A204.1 (cell line): ENCODE measurements around the gene RNF121.

ENCODE experiments used
- FAIRE-seq: peaks from 2 replicates; lab custom pipeline; 2012; peaks lifted over from hg19 to GRCh38; lab: Jason Lieb, UNC

The RNF121 gene

DNA sequence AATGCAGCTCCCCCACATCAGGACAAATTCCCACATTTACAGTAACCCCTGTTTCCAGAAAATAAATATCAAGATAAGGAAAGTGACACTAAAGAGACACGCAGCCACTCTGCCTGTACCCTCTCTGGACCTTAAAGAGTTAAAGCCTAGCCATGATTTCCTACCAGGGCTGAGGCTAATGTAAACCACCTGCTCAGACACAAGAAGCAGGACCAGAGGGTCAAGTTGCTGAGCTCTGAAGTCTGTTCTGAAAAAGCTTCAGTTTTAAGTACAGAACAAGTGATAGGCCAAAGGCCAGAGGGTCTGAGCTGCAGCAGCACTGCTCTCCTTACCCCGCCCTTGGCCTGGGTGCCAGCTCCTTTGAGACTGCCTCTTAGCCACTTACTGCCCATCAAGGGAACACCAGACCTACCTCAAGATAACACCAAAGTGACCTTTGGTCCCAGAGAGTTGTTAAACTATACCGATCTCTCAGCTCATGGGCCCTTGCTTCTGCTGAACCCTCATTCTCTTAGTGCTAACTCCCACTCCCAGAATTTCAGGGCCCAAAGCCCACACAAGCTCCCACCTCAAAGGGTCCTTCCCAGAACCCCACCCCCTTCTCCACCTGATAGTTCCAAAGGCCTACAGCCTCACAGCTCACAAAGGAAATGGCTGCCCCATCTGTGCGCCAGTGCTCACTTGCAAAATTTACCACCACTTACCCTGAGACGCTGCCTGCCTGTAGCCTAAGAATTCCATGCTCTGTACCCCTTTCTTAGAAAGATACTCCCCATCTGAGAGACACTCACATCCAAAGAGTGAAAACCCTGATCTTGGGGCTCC lies 110.4 kb downstream of the RNF121 start:
- no peak for FAIRE-seq

DNA sequence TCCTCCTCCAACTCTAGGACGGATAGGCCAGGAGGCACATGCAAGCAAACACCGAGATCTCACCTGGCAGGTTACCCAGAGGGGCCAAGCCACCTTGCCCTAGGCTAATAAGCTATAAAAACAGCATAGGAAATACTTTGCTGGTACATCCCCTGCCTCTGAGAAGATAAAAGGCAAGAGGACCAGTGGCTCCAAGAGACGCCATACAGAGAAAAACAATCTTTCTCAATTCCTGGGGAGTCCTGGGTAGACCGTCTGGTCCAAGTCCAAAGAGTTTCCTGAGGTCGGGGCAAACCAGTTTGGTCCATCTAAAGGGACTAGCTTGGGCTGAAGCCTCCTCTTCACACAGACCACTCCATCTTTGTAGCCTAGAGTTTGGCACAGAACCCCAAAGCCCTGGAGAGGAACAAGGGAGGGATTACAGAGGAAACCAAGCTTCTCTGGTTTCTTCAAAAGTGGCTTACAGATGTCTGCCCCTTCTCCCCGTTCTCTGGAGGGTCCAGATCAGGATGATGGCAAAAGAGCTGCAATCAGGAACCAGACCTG lies 111.1 kb downstream of the RNF121 start:
- FAIRE-seq = no peak

DNA sequence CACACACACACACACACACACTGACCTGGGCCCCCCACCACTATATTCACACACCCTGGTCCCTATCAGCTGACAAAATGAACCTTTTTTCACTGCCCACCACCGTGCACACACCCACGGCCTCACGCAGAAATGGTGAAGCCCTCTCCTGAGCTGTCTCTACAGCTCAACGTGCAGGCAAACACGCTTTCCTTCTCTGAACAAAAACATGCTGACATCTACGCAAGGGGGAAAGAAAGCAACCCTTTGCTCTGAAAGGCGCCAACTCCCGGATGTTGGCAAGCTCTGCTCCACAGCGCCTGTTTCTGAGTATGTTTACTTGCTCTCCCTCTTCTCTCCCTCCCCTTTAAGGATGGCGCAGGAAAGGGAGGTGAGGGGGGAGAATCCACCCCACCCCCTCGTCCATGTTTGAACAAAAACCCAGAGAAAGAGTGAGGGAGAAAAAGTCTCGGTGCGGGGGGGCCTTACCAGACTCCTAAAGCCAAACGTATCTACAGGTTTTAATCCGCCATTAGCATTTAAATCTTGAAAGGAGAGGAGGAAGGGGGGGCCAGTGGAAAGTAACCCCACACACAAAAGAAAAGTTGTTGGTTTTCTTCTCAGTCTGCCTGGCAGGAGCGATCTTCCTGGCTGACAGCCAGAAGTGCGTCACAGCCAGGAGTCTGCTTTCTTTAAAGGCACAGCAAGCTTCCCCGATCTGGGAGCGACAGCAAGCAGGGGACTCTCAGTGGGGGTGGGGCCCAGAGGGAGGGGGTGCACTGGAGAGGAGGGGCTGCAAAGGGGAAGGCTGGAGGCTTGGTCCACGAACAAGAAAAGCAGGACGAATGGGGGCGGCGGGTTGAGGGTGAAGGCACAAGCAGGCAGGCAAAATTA lies 111.9 kb downstream of the RNF121 start:
- FAIRE-seq = no peak

DNA sequence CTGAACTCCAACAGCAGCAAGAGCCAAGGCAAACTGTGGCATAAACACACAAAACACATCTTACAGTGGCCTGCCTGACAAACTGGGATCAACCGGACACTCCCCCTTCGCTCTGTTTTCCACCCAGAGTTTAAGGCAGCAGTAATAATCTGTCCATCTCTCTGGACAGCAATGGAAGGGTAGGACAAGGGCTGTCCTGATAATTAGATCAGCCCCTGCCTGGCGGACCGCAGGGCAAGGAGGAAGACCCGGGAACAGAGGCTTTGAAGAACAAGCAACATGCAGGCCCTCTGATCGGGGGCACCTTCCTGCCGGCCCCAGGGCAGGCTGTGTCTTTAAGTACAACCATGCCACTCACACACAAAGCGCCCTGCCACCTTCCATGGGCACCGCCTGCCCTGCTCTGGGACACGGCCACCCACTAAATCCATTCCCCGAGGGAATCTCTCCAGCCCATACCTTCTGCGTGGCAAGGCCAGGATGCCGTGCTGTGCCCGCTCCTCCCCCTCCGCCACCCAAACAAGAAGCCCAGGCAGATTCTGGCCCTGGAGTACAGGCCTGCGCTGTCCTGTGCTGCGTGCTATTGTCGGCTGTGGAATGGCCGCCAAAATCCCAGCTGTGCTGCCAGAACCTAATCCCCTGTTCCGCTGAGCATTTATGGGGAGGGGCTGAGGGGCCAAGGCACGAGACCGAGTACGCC lies 112.7 kb downstream of the RNF121 start:
- FAIRE-seq = no peak

DNA sequence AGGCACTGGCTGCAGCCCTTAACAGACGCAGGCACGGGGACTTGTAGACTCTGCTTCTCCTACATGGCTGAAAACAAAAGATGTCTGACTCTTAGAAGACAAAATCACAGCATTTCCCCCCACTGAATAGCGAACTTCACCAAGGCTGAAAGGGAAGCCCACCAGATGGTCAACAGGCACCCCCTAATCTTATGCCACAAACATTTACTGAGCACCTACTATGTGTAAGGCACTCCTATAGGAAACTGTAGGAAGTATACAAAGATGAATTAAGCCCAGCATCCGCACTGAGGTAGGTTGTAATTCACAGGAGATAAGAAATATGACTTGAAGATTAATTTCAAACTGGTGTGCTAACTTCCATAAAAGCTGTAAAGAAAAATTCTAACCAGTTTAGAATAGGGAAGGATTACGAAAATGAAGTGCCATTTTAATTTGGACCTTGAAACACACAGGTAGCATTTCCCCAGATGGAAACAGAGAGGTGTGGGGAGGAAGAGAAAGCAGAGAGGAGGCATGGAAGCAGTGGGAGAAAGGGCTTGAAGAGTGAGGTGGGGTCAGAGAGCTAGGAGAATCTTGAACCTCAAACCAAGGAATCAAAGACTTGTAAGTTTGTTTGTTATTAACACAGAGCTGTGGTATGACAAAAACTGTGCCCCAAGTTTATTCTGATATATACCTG lies 113.4 kb downstream of the RNF121 start:
- no peak for FAIRE-seq

DNA sequence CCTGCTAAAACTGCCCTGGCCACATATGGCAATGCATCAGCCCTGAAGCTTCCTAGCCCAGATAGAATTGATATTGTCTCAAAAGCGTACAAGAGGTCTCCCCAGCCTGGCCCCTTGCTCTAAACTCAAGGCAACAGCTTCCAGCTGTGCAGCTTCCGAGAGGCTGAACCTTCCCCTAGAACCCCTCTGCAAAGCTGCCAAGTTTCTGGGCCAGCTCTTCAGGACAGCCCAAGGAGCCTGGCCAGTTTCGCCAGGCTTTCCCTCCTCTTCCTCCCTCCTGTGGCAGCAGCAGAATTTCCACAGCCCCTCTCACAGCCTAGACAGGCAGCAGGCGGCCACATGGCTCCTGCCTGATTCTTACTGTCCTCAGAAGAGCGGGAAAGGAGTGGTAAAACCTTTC lies 117.0 kb downstream of the RNF121 start:
- FAIRE-seq = no peak
